ENCODE measurements around the gene CHRDL2. TPM values are rescaled to one million over a fixed set of nuclear protein-coding genes. Genes with fewer than 3 reads are reported as not detected.
"Not testable (repeated sequence)": the region's sequence is repeated elsewhere in the genome, so short reads cannot be mapped to it uniquely, and the experiment has no call there.

Gene CHRDL2
- total RNA-seq, 4 donors from 2014 or later = 1.5 to 13.6 (median 1.7) TPM; not detected in 1

DNA sequence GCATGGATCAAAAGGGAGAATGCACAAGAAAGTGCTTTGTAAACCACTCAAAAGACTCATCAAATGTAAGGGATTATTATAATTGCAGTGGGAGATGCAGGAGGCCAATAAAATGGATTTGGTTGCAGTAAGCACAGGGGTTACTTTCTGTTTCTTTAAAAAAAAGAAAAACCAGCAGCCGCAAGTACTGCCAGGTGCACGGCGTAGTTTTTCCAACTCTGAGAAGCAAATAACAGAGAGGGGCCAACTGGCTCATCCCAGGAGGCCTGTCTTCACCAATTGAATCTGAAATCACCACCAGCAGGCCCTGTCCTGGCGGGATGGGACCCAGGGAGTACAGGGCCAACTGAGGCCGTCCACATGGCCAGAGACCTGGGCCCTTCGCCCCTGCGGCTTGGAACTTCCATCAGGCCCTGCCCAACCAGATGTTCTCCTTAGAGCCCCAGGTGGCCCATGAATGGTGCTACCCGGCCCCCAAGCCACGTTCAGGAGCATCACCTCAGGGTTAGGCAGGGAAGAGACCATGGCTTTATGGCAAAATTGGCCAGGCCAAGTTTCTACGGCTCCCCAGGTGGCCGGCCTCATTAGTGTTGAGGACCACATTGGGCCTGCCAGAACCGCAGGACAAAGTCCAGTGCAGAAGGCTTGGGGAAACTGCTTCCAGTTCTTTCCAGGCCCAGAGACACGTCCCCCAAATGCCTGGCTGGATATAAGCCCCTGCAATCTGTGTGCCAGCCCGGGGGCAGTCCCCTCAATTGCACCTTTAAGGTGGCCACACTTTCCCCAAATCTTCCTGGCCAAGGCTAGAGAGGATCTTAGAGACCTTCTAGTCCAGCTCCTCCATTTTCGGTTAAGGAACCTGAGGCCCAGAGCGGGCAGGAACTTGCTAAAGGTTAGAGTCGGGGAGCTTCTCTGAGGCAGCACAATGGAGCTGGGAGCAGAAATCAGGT, 61.7 kb downstream of the CHRDL2 start:
- Histone ChIP-seq H3K27me3 (no peaks in the 10 kb centered on the region), H3K27ac (no peak overlapping the region), H3K4me1 (peaks cover 0 to 20% (median 11%) of the 10 kb centered on the region in 3 donors), H3K36me3 (no peaks in the 10 kb centered on the region), H3K9me3 (no peaks in the 10 kb centered on the region), H3K4me3 (no peak overlapping the region)
- WGBS, 2 donors (ENCODE audit: low coverage in 1 of 2) = 83 to 84% methylated on average over 3 to 6 of the region's 17 CpGs
- no peak for ATAC-seq
- TF ChIP-seq POLR2A (IDR thresholded peaks at IDR 0.05) (no peak), POLR2AphosphoS5 (IDR thresholded peaks at IDR 0.05) (no peak), EP300 (IDR thresholded peaks at IDR 0.05) (no peak)
- TF ChIP-seq, protein P1, sequence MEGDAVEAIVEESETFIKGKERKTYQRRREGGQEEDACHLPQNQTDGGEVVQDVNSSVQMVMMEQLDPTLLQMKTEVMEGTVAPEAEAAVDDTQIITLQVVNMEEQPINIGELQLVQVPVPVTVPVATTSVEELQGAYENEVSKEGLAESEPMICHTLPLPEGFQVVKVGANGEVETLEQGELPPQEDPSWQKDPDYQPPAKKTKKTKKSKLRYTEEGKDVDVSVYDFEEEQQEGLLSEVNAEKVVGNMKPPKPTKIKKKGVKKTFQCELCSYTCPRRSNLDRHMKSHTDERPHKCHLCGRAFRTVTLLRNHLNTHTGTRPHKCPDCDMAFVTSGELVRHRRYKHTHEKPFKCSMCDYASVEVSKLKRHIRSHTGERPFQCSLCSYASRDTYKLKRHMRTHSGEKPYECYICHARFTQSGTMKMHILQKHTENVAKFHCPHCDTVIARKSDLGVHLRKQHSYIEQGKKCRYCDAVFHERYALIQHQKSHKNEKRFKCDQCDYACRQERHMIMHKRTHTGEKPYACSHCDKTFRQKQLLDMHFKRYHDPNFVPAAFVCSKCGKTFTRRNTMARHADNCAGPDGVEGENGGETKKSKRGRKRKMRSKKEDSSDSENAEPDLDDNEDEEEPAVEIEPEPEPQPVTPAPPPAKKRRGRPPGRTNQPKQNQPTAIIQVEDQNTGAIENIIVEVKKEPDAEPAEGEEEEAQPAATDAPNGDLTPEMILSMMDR (IDR thresholded peaks at IDR 0.05) = no peak

DNA sequence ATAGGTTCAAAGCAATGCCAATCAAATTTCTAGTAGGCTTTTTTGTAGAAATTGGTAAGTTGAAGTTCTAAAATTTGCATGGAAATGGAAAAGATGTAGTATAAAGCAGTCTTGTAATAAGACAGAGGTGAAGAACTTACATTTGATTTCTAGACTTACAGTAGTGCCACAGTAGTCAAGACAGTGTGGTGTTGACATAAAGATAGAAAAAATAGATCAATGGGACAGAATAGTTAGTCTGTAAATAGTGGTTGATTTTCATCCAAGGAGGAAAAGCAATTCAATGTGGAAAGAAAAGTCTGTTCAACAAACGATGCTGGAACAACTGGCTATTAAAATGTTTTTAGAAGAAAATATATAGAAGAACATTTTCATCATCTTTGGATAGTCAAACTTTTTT, 67.9 kb downstream of the CHRDL2 start:
- Histone ChIP-seq H3K4me1 (no peaks in the 10 kb centered on the region), H3K27ac (no peak overlapping the region), H3K4me3 (no peak overlapping the region), H3K27me3 (no peaks in the 10 kb centered on the region), H3K9me3 (no peaks in the 10 kb centered on the region), H3K36me3 (peaks cover 0 to 8% of the 10 kb centered on the region in 2 donors)
- TF ChIP-seq, protein P1 (IDR thresholded peaks at IDR 0.05) = no peak
- no peak for TF ChIP-seq POLR2AphosphoS5 (IDR thresholded peaks at IDR 0.05)
- TF ChIP-seq EP300 (IDR thresholded peaks at IDR 0.05) = no peak
- no peak for TF ChIP-seq POLR2A (IDR thresholded peaks at IDR 0.05)
- ATAC-seq = no peak
- WGBS, 2 donors (ENCODE audit: low coverage in 1 of 2) = 60 to 85% methylated on average over 1 of the region's 1 CpG

DNA sequence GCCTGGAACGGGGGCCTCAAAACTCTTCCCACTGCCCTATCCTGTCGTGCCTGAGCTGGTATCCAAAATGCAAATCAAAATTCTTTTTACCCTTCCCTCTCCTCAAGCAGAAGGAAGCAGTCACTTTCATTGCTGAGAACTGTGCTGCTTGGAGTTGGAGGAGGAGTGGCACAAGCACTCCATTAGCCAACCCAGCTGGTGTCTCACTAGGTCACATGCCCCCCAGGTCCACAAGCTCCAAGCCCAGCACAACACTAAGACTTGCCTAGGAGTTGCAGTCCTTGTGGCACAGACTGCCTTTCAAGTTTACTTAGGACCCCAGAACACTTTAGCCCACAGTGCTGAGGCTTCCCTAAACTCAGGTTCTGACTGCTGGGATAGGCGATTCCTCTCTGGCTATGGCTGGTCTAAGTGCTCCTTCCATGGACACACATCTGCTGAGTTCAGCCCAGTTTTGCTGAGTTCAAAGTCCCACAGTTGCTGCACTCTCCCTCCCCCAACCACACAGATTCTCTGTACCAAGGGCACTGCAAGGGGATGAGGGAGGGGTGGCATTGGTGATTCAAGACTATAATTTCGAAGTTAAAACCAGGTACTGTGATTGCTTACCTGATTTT, 68.6 kb downstream of the CHRDL2 start:
- peaks cover 0 to 8% of the 10 kb centered on the region in 2 donors for H3K36me3 ChIP-seq
- H3K9me3 ChIP-seq = no peaks in the 10 kb centered on the region
- H3K4me3 ChIP-seq = no peak overlapping the region
- ATAC-seq = no peak
- WGBS, 2 donors (ENCODE audit: low coverage in 1 of 2) = 86 to 100% methylated on average over 3 of the region's 4 CpGs
- H3K27ac ChIP-seq = no peak overlapping the region
- H3K27me3 ChIP-seq = no peaks in the 10 kb centered on the region
- TF ChIP-seq POLR2A (IDR thresholded peaks at IDR 0.05) (no peak), EP300 (IDR thresholded peaks at IDR 0.05) (no peak), POLR2AphosphoS5 (IDR thresholded peaks at IDR 0.05) (no peak)
- TF ChIP-seq, protein P1 (IDR thresholded peaks at IDR 0.05) = no peak
- no peaks in the 10 kb centered on the region for H3K4me1 ChIP-seq

DNA sequence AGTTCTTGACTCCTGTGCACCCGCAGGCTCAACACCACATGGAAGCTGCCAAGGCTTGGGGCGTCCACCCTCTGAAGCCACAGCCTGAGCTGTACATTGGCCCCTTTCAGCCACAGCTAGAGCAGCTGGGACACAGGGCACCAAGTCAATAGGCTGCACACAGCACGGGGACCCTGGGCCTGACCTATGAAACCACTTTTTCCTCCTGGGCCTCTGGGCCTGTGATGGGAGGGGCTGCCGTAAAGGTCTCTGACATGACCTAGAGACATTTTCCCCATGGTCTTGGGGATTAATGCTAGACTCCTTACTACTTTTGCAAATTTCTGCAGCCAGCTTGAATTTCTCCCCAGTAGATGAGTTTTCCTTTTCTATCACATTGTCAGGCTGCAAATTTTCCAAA, 72.1 kb downstream of the CHRDL2 start:
- not testable (repeated sequence) for H3K9me3 ChIP-seq, H3K27me3 ChIP-seq, ATAC-seq, H3K4me1 ChIP-seq, H3K36me3 ChIP-seq, H3K4me3 ChIP-seq, H3K27ac ChIP-seq
- WGBS, 2 donors (ENCODE audit: low coverage in 1 of 2) = 50 to 100% methylated on average over 1 to 2 of the region's 4 CpGs

DNA sequence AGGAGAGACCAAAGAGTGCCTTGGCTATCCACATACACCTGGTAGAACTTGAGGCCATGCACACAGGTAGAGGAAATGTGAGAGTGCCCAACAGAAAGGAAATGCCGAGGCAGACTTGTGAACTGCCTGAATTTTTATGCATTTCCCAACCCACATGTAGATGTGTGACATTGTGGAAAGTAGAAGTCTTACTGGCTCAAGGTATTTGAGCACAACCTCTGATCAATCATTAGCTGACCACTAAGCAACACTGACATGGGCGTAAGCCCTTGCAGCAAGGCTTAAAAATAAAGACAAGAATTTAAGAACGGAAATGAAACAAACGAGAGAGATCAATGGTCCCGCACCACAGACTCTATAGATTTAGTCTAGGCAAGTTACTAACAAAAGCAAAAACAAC, 76.2 kb downstream of the CHRDL2 start:
- H3K36me3 ChIP-seq = peaks cover 0 to 3% of the 10 kb centered on the region in 2 donors
- no peaks in the 10 kb centered on the region for H3K9me3 ChIP-seq
- H3K4me1 ChIP-seq = peaks cover 0 to 10% (median 0%) of the 10 kb centered on the region in 3 donors
- TF ChIP-seq, protein P1 (IDR thresholded peaks at IDR 0.05) = no peak
- TF ChIP-seq POLR2A (IDR thresholded peaks at IDR 0.05) = no peak
- TF ChIP-seq EP300 (IDR thresholded peaks at IDR 0.05) = no peak
- no peak for TF ChIP-seq POLR2AphosphoS5 (IDR thresholded peaks at IDR 0.05)
- 89 to 96% methylated on average over 4 to 5 of the region's 5 CpGs for WGBS, 2 donors (ENCODE audit: low coverage in 1 of 2)
- no peak for ATAC-seq
- H3K4me3 ChIP-seq = no peak overlapping the region
- H3K27me3 ChIP-seq = no peaks in the 10 kb centered on the region
- no peak overlapping the region for H3K27ac ChIP-seq
